Activated CD8-positive, alpha-beta T cell treated with anti-CD3 and anti-CD28 coated beads for 36 hours (primary cell): ENCODE results near the gene GLRB. TPM values are rescaled to one million over a fixed set of nuclear protein-coding genes. Genes with fewer than 3 reads are reported as not detected.
"Not testable (repeated sequence)": the region's sequence is repeated elsewhere in the genome, so short reads cannot be mapped to it uniquely, and the experiment has no call there.

Experiments used
- ATAC-seq: fragments of 200-7000 bp; cut with Tn5 transposase; one replicate; pipeline ENCODE4 v1.10.0; 2021; ENCODE audit warnings: mild to moderate bottlenecking, moderate library complexity
- CTCF ChIA-PET: fragments of 350-600 bp; sonication (Branson Sonifier 250); formaldehyde crosslinking; loops from one replicate; lab custom pipeline; 2021; ENCODE audit warnings: antibody characterized with exemption; lab: Charles Lee
- POLR2A ChIA-PET: fragments of 350-600 bp; sonication (Branson Sonifier 250); formaldehyde crosslinking; loops from one replicate; lab custom pipeline; 2021; ENCODE audit warnings: antibody characterized with exemption; lab: Charles Lee
- DNase-seq: peaks from one replicate; pipeline ENCODE4 v3.0.0-alpha.2; 2020
- H3K27ac Mint-ChIP-seq: one replicate; pipeline ENCODE4 v1.8.0; 2021; ENCODE audit warnings: mild to moderate bottlenecking, mixed read lengths
- H3K27me3 Mint-ChIP-seq: one replicate; pipeline ENCODE4 v1.8.0; 2021; ENCODE audit warnings: mixed read lengths
- H3K36me3 Mint-ChIP-seq: one replicate; pipeline ENCODE4 v1.8.0; 2021; ENCODE audit warnings: low read depth, mixed read lengths
- H3K4me1 Mint-ChIP-seq: one replicate; pipeline ENCODE4 v1.8.0; 2021; ENCODE audit warnings: low read depth, mixed read lengths
- H3K4me3 Mint-ChIP-seq: one replicate; pipeline ENCODE4 v1.8.0; 2021; ENCODE audit warnings: mild to moderate bottlenecking, moderate library complexity, mixed read lengths
- H3K9me3 Mint-ChIP-seq: one replicate; pipeline ENCODE4 v1.8.0; 2021; ENCODE audit warnings: mixed read lengths
- CTCF ChIP-seq: fragments of 200-600 bp; IDR thresholded peaks from one replicate; pipeline ENCODE4 v1.8.0; 2022; ENCODE audit warnings: antibody characterized with exemption, mild to moderate bottlenecking
- intact Hi-C: fragments of 100-400 bp; cut with micrococcal nuclease; formaldehyde crosslinking; loops from one replicate; pipeline ENCODE4 v1.10.0; 2022
- total RNA-seq, 2 experiments: library from RNA; stranded (reverse); gene quantifications; one replicate each; pipeline ENCODE4 v1.2.3, GENCODE V29; 2021

The GLRB gene
- total RNA-seq, 2 experiments from 2014 or later = not detected

- intact Hi-C loops = no loop called here
- Mint-ChIP-seq H3K9me3 (no peaks in the 10 kb centered on the region), H3K4me3 (no peak overlapping the region), H3K36me3 (no peaks in the 10 kb centered on the region), H3K4me1 (no peaks in the 10 kb centered on the region), H3K27me3 (no peaks in the 10 kb centered on the region), H3K27ac (no peak overlapping the region)
- ATAC-seq (peak; percentile 42), DNase-seq (no peak)
- peak; percentile 1 for TF ChIP-seq CTCF
- CTCF ChIA-PET = interaction anchor here (0.9 kb wide), 1 partner anchor 12 kb away, joined by 4 read pairs; no protein-coding TSS in a partner anchor
- POLR2A ChIA-PET = no interaction called here
Observed at GRCh38 chr4:157045507-157046127, 30.3 kb upstream of the GLRB start.

GRCh38 chr4:157048248-157048647, 27.7 kb upstream of the GLRB start:
- intact Hi-C loops = no loop called here
- Mint-ChIP-seq H3K27ac (no peak overlapping the region), H3K36me3 (no peaks in the 10 kb centered on the region), H3K4me3 (no peak overlapping the region), H3K9me3 (no peaks in the 10 kb centered on the region), H3K4me1 (no peaks in the 10 kb centered on the region), H3K27me3 (no peaks in the 10 kb centered on the region)
- POLR2A ChIA-PET = no interaction called here
- ATAC-seq (no peak), DNase-seq (no peak)
- CTCF ChIA-PET = no interaction called here
- TF ChIP-seq CTCF = no peak

GRCh38 chr4:157050561-157050960, 25.4 kb upstream of the GLRB start:
- H3K4me3 Mint-ChIP-seq = no peak overlapping the region
- H3K9me3 Mint-ChIP-seq = no peaks in the 10 kb centered on the region
- CTCF ChIA-PET = no interaction called here

GRCh38 chr4:157052429-157053040, 23.4 kb upstream of the GLRB start:
- intact Hi-C loops = no loop called here
- Mint-ChIP-seq H3K9me3 (no peaks in the 10 kb centered on the region), H3K4me1 (no peaks in the 10 kb centered on the region), H3K36me3 (no peaks in the 10 kb centered on the region), H3K27me3 (no peaks in the 10 kb centered on the region), H3K4me3 (no peak overlapping the region), H3K27ac (no peak overlapping the region)
- TF ChIP-seq CTCF = no peak
- ChIA-PET CTCF (interaction anchor here (1.1 kb wide), 1 partner anchor 1648 kb away, joined by 3 read pairs; no protein-coding TSS in a partner anchor), POLR2A (no interaction called here)
- no peak for DNase-seq
- ATAC-seq = no peak

More at GRCh38 chr4:157050561-157050960, 25.4 kb upstream of the GLRB start:
- DNase-seq (no peak), ATAC-seq (no peak)
- no peak for TF ChIP-seq CTCF
- POLR2A ChIA-PET = no interaction called here
- Mint-ChIP-seq H3K27ac (no peak overlapping the region), H3K27me3 (no peaks in the 10 kb centered on the region), H3K4me1 (no peaks in the 10 kb centered on the region), H3K36me3 (no peaks in the 10 kb centered on the region)
- intact Hi-C loops = no loop called here

GRCh38 chr4:157057218-157057617, 18.7 kb upstream of the GLRB start:
- Mint-ChIP-seq H3K36me3 (no peaks in the 10 kb centered on the region), H3K4me1 (no peaks in the 10 kb centered on the region), H3K9me3 (no peaks in the 10 kb centered on the region), H3K4me3 (no peak overlapping the region), H3K27ac (no peak overlapping the region), H3K27me3 (no peaks in the 10 kb centered on the region)
- POLR2A ChIA-PET = no interaction called here
- DNase-seq (no peak), ATAC-seq (no peak)
- intact Hi-C loops = no loop called here
- CTCF ChIA-PET = interaction anchor here (1.0 kb wide), 1 partner anchor 12 kb away, joined by 4 read pairs; no protein-coding TSS in a partner anchor
- no peak for TF ChIP-seq CTCF

GRCh38 chr4:157058899-157059298, 17.1 kb upstream of the GLRB start:
- ATAC-seq, H3K27ac Mint-ChIP-seq, H3K4me1 Mint-ChIP-seq, POLR2A ChIA-PET, H3K27me3 Mint-ChIP-seq, H3K4me3 Mint-ChIP-seq, CTCF ChIA-PET, DNase-seq, H3K9me3 Mint-ChIP-seq, intact Hi-C loops, H3K36me3 Mint-ChIP-seq: not testable (repeated sequence)
